ENCODE measurements around the gene NMRK2. TPM values are rescaled to one million over a fixed set of nuclear protein-coding genes. Genes with fewer than 3 reads are reported as not detected.
"Not testable (repeated sequence)": the region's sequence is repeated elsewhere in the genome, so short reads cannot be mapped to it uniquely, and the experiment has no call there.

The NMRK2 gene
- polyA plus RNA-seq, 1 donor, result 298 TPM

- no peak for DNase-seq
Observed at GRCh38 chr19:3964256-3965194, 31.7 kb downstream of the NMRK2 start.

DNA sequence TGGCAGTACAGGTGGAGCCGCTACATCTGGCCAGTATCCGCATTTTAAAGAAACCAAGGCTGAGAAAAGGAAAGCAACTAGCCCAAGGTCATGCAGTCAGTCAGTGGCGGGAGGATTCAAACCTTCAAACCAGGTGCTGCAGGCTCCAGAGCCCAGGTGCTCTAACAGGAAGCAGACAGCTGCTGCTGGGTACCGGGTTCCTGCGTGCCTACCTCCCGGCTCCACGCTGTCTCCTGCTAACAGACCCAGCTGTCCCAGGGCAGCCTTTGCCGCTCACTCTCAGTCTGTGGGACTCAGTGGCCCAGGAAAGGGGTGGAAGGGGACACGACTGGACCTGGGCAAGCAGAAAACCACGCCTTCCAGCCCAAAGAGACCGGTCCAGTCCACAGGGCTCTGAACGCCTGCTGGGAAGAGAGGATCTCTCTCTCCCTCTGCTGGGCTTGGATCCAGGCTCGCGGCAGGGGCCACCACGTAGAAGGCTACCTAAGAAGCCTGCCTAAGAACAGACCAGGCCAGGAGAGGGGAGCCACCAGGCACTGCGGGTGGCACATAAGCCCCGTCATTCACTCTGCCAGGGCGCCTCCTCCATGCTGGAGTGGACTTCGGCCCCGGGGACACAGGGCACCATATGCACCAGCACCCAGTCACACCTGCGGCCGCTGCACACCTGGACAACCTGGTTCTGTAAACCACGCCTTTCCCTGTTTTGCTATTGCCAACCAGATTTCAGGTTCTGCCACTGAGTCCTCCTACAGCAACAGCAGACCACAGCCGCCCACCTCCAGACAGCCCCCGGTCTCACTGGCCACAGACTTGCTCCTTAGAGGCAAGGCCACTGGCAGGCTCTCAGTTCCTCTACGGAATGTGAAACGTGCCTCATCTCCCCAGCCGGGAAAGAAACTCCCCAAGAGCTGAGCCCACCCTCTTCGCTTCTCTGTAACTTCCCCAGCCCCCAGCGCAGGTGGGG lies 33.5 kb downstream of the NMRK2 start:
- DNase-seq, result no peak

DNA sequence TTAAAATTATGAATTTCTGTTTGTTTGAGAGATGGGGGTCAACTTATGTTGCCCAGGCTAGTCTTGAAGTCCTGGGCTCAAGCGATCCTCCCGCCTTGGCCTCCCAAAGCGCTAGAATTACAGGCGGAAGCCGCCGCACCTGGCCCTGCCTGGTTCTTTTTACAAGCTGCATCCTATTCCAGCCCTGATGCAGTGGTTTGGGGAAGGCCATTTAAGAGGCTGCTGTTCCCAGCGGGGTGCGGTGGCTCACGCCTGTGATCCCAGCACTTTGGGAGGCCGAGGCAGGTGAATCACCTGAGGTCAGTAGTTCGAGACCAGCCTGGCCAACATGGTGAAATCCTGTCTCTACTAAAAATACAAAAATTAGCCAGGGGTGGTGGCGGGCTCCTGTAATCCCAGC lies 35.1 kb downstream of the NMRK2 start:
- not testable (repeated sequence) for DNase-seq

DNA sequence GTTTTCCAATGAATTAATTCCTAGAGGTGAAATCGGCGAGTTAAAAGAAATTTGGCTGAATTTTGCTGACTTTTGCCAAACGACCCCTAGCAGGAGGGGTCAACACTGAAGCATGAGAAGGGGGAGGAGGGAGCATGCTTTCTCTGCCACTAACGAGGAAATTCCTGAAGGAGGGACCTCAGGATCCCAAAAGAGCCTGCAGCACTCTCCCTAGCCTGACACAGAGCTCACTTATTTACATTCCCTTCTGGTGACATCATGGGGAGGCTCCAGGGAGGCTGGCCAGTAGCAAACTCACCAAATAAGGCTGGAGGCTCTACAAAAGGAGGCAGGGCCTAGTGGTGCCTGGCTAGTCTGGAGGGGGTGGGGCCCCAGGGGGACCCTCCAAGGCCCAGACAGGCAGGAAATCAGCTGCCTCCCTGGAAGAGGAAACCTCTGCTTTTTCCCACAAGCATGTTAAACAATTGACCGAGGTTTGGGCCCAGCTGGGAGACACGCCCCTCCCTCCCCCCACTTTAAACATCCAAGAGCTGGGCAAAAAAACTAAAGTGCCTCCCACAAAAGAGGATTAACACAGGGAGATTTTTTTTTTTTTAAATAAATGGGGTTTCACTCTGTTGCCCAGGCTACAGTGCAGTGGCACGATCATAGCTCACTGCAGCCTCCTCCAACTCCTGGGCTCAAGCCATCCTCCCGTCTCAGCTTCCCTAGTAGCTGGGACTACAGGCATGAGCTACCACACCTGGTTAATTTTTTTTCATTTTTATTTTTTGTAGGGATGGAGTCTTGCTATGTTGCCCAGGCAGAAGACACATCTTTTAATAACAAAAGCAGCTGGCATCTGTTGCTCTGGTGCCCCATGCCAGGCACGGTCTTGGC lies 35.9 kb downstream of the NMRK2 start:
- DNase-seq, result peak; percentile 86

DNA sequence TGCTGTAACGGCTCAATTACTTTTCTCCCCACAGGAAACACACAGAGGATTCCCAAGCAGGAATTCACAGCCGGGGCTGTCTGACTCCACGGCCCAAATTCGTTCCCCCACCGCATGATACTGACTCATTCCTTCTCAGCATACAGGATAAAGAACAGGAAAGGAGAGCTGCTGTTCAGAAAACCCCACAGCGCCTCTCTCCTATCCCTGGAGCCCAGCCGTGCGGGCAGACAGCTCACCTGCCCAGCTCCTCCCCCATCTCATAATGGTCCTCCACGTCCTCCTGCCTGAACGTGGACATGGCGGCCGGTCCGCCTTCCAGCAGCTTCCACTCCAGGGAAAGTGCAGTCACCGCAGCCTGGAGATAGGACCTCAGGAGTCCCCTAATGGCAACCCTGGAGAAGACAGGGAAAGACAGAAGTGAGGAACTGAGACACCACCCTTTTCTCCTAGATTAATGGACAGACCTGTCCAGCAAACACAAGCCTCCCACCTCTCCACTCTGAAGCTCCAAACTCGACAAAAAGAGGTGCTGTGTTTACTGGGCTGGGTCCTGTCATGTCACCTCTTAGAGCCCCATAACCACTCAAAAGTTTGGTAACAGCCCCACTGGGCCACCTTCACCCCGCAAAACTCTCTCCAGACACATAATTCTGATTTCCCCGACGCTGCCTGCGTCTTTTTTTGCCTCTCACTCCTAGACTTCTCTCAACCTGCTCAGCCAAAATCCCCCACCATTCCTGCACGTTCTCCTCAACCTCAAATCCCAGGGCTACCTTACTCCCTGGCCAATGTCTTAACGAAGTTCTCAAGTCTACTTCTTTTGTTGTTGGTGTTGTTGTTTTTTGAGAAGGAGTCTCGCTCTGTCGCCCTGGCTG lies 36.8 kb downstream of the NMRK2 start:
- no peak for DNase-seq

DNA sequence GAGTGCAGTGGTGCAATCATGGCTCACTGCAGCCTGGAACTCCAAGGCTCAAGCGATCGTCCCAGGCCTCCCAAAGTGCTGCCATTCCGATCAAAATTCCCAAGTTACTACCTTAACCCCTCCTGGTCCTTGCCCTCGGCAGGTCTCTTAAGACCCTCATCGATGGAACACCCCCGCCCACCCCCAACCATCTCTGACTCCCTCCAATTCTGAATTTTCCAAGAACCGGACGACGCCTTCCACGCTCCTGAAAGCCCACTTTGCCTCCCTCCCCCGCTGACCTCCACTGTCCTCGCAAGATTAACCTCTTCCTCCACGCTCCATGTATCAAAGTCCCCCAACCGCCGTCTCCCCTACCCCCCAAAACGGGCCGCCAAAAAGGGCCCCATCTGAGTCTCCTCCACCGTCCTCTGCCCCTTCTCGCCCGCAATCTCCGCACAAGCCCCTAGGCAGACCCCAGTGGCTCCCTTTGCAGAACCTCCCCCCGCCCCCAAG lies 37.5 kb downstream of the NMRK2 start:
- DNase-seq, result no peak

DNA sequence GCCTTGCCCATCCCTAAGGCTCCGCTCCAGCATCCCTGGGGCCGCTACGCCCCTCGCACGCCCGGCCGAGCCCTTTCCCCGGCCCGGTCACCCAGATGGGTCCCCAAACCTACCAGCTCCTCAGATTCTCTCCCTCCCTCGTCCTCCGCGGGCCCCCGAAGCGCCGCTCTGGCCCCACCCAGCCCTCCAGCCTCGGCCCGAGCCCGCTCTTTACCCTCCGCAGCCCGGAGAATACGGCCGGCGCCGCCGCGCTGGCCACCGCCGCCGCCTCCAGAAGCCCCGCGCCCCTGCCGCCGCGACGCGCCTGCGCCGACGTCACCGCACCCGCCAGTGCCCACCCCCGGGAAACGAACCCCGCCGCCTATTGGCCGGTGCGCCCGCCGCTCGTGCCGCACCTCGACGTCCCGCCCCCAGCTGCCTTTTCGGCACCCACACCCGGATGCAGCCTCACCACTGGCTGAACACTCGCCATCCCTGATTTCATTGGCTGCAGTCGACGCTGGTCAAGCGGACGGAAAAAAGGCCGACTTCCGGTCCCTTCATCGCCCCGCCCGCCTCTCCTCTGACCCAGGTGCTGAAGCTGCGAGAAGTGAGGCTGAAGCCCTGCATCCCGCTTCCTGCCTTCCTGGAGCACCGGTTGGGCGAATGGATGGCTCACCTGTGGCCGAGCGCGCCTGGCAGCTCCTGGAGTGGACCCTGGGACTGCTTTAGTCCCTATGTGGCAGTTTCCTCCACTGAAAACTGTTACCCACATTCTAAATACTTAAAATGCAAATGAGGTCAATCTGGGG lies 38.1 kb downstream of the NMRK2 start, which contains the start of gene DAPK3:
TSS of gene DAPK3 (minus strand) at position 292 of the 791 bp plus-strand sequence. CDS start 1,364 bp downstream, outside the sequence.
- peak; percentile 98 for DNase-seq

DNA sequence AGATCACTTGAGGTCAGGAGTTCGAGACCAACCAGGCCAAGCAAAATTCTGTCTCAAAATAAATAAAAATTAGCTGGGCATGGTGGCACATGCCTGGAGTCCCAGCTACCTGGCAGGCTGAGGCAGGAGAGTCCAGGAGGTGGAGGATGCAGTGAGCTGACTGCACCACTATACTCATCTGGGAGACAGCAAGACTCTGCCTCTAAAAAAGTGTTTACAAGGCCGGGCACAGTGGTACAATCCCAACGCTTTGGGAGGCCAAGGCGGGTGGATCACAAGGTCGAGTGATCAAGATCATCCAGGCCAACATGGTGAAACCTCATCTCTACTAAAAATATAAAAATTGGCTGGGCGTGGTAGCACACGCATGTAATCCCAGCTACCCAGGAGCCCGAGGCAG lies 42.3 kb downstream of the NMRK2 start:
- DNase-seq, result no peak

- DNase-seq, result no peak
Observed at GRCh38 chr19:3975637-3976087, 42.8 kb downstream of the NMRK2 start.

DNA sequence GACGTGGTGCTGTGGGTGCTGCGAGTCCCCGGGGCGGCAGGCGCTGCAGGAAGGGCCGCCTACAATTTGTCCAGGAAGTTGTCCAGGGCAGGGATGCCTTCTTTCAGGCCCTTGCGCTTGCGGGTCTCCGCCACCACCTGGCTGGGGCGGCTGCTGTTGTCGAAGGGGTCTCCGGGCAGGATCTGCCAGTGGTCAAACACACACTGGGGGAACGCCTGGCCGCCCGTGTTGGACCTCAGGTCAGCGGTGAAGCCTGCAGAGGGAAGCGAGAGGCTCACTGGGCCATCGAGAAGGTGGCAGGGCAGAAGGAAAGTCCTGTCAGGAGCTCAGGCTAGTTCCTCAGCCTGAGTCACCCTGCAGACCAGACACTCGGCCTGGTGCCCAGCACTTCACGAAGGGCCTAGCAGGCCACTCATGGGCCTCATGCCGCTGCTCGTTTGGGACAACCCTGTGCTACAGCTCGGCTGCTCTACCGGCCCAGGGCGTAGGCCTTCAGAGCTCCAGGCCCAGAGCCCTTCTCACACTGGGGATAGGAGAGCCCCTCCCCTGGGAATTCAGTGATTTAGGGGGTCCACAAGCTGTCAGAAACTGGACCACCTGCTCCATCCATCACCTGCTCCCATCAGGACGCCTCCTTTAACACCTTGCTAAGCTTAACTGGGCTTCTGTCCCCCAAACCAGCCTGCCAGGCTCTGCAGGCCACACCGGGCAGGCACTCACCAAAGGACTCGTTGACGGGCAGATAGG lies 43.8 kb downstream of the NMRK2 start:
- no peak for DNase-seq

DNA sequence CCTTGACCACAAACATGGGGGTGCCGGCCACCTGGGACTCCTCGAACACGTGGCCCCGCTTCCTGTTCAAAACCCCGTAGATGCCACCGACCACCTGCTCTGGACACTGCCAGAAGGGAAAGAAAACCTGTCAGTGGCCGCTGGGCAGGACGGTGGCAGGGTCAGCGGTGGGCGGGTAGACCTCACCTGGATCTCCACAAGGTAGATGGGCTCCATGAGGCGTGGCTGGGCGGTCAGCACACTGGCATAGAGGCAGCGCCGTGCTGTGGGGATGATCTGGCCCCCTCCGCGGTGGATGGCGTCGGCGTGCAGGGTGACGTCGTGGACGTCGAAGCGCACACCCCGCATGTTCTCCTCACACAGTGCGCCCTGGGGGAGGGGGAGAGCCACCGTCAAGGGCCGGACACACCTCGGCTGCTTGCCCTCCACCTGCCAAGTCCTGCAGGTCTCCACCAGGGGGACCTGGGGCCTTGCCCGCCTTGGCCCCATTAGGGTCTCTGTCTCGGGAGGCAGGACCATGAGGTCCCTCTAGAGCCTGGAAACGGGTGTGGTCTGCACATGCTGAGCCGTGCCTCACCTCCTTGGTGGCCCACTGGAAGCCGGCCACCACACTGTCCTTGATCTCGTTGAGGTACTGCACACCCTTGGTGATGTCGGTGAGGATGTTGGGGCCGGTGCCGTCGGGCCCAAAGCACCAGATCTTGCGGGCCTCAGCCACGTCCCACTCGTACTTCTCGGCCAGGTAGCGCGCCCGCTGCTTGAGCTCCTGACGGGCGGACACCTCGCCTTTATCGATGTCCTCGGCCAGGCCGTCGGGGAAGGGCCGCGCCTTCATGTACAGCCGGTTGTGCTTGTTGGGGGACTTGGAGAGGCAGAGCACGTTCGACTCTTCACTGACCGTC lies 44.6 kb downstream of the NMRK2 start:
- DNase-seq, result no peak

GRCh38 chr19:3978145-3978544 lies 45.3 kb downstream of the NMRK2 start:
- no peak for DNase-seq

GRCh38 chr19:3979289-3979673 lies 46.4 kb downstream of the NMRK2 start:
- no peak for DNase-seq

DNA sequence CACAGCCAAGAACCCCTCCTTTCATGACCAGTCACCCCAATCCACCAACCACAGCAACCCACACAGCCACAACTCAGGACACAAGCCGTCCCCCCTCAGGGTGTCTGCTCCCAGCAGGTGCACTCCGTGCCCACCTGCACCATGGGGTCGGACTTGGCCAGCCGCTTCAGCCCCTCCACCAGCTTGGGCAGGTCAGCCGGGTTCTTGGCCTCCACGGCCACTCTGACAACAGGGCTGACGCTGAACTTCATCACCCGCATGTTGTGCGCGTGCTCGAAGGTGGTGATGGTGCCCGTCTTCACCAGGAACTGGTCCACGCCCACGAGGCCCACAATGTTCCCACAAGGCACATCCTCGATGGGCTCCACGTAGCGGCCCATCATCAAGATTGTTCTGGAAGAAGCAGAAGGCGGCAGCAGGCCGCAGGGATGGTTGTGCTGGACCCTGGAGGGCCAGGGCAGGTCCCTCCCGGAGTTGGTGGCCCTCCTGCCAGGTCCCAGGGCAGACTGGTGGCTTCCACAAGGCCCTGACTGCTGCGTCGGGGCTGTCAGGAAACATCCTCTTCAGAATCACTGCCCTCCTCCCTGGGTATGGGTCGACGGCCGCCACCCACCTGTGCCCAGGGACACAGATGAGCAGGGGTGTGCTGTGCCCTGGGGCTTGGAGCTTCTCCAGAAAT lies 46.9 kb downstream of the NMRK2 start:
- no peak for DNase-seq

DNA sequence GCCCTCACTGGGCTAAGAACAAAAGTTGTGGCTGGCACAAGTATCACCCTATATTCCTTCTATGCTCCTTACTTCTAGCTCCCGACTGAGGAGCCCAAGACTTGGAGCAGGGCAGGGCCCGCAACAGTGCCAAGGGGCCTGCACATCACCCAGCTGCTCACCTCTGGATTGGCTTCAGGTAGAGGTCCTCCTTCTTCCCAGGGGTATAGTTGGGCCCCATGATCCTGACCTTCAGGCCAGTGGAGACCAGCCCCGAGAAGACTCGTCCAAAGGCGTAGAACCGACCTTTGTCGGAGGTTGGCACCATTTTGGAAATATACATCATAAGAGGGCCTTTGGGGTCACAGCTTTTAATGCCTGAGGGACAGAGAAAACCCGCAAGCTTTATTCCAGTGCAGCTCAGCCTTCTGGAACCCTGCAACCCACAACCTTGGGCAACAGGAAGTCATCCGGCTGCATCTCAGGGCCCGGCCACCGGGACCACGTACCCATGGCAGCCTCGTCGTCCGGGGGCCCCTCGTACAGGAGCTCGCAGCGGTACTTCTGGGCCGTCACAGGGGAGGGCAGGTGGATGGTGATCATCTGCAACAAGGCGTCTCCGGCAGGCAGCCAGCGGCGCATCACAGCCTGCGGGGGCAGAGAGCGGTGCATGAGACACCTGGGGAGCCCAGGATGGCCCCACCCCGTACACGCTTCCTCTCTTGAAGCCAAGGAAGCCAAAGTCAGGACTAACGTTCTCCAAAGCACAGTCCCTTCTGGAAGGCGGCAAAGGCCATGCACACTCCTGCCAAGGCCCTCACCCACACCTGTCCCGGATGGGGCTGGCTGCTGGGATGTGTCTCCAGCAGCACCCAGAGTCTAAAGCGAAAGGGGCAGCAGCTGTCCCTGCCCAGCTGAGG lies 47.7 kb downstream of the NMRK2 start:
- no peak for DNase-seq

DNA sequence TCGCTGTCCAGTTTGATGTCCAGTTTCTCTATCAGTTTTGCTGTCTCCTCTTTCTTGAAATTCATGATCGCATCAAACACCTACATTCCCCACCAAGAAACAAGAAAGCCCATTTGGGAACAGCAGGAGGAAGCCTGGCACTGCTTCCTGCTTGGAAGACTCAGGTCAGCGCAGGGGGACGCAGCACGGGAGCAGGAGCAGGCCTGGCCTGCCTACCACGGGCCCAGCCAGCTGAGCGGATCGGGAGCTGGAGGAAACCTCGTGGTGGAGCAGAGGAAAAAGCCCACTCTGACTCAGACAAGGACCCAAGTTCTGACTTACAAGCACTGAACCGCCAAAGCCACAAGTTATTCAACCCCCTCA lies 48.5 kb downstream of the NMRK2 start:
- DNase-seq, result no peak
